HG02973 (cell line): ENCODE results near the gene FHOD3.
A peak's percentile ranks its signal among the peaks of the same experiment; 100 is the strongest.

ENCODE experiments used
- ATAC-seq: cut with Tn5 transposase; IDR thresholded peaks from one replicate; pipeline ENCODE4 v1.9.1; 2021; ENCODE audit warnings: moderate library complexity; ENCODE audit not compliant: unreplicated experiment

The FHOD3 gene

DNA sequence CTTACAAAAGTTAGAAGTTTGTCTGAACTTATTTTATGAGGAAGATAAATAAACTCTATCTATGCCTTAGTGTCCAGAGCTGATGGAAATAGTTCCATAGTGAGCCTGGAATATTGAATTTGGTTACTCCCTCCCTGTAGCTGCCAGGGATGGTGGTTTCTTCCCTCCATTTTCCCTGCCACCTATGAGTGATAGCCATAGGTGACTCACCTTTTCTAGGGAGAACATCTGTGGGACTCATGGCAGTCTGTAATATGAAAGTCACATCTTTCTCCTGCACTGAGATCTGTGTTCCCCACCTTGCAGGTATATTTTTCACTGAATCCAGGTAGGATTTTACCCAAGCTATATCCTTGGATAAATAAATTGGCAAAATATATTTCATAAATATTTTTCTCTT, 382.5 kb downstream of the FHOD3 start:
- no peak for ATAC-seq

DNA sequence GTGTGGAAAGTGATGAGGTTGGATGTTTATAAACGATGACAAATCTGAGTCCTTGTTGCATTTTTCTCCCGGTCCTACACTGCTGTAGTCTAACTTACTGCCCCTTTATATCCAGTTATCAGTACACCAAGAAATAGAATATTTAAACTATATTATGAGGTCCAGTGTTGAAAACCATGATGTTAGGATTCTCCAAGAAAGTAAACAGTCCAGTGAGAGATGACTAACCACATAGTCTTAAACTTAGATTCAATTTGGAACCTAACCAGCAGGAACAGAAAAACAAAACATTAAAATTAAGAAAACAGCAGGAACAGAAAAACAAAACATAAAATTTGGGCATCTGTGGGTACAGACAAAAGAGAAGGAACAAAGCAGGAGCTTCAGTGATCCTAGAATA, 388.1 kb downstream of the FHOD3 start:
- ATAC-seq: no peak

GRCh38 chr18:36688020-36688965, 390.8 kb downstream of the FHOD3 start:
- ATAC-seq: peak; percentile 69

DNA sequence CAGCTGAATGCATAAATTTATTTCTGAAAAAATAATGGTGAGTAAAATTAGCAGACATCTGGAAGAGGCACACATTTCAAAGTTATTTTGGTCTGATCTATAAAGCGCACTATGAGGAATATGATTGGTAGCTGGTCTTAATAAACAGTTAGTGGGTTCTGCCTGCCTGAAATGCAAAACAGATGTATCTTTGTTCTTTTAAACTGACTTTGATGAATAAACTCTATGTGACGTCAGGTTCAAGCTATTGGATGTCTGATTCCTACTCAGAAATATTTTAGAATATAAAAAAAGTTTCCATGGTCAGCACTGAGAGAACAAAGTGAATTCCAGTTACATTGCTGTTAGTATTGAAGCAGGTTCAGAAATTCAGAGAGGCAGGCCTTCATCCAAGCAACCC, 394.9 kb downstream of the FHOD3 start:
- ATAC-seq: no peak

- no peak for ATAC-seq
Measured at GRCh38 chr18:36692921-36693332, 395.4 kb downstream of the FHOD3 start.

- no peak for ATAC-seq
Measured at GRCh38 chr18:36693931-36694620, 396.6 kb downstream of the FHOD3 start.

DNA sequence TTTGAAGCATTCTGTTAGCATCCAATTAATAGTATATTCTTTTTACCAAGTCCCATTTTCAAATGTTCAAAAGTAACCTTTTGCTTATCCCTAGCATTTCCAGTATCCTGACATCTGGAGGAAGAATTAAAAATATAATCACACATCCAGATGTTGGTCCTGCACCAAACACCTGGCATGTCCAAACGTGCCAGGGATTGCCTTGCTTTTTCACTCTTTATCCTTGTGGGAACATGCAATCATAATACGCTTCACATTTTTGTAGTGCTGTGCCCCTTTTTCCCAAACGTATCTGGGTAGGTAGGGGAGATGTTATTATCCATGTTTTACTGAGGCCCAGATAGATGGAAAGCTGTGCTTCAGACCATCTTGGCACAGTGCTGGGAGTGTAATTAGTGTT, 398.3 kb downstream of the FHOD3 start:
- no peak for ATAC-seq

DNA sequence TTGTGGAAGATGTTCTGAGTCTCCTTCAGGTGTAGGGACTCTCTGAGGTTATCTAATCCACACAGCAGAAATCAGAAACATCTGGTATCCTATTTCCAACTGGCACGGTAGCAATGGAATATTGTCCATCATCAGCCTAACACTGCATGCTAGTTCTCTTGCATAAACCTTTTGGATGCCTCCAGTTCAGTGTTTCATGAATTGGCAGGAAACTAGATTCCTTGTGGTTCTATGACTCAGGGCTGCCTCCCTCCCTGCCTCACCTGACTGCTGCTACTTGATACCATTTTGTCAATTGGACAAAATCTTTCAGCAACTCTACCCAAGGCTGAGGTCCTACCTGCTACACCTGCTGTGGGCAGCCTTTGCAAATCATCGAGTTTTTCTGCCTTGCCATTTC, 400.4 kb downstream of the FHOD3 start:
- ATAC-seq: no peak

DNA sequence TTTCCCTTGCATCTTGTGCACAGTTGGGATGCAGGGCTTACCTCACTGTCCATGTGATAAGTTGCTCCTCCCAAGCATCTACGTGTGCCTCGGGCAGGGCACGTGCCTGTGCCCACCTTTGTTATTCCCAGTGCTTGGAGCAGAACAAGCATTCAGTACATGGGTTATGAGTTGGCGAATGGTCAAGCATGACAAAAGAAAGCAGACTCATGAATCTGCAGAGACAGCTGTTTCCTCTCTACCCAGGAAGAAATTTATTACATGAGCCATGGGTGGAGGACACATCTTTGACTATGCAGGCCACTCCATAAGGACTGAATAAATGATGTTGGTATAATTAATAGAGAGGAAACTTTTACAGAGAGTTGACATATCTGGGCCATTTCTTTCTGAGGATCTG, 403.4 kb downstream of the FHOD3 start:
- no peak for ATAC-seq

GRCh38 chr18:36702401-36703013, 405.0 kb downstream of the FHOD3 start:
- no peak for ATAC-seq

GRCh38 chr18:36704156-36704555, 406.6 kb downstream of the FHOD3 start:
- ATAC-seq: no peak

- ATAC-seq: no peak
Measured at GRCh38 chr18:36706134-36706881, 408.8 kb downstream of the FHOD3 start.

DNA sequence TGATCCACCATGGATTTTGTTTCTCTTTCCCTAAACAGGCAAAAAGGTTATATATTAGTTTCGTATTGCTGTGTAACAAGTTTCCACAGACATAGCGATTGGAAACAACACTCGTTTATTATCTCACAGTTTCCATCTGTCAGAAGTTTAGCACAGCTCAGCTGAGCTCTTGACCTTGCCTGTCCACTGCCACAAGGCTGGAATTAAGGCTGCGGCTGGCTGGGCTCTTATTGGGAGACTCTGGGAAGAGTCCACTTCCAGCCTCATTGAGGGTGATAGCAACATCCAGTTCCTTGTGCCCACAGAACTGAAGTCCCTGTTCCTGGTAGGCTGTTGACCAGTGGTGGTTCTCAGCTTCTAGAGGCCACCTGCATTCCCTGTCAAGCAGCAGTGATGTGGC, 410.9 kb downstream of the FHOD3 start:
- no peak for ATAC-seq

- no peak for ATAC-seq
Measured at GRCh38 chr18:36709315-36709714, 411.8 kb downstream of the FHOD3 start.

- no peak for ATAC-seq
Measured at GRCh38 chr18:36711014-36711725, 413.7 kb downstream of the FHOD3 start.

GRCh38 chr18:36711813-36712444, 414.4 kb downstream of the FHOD3 start:
- ATAC-seq: no peak

- no peak for ATAC-seq
Measured at GRCh38 chr18:36714476-36714875, 417.0 kb downstream of the FHOD3 start.

DNA sequence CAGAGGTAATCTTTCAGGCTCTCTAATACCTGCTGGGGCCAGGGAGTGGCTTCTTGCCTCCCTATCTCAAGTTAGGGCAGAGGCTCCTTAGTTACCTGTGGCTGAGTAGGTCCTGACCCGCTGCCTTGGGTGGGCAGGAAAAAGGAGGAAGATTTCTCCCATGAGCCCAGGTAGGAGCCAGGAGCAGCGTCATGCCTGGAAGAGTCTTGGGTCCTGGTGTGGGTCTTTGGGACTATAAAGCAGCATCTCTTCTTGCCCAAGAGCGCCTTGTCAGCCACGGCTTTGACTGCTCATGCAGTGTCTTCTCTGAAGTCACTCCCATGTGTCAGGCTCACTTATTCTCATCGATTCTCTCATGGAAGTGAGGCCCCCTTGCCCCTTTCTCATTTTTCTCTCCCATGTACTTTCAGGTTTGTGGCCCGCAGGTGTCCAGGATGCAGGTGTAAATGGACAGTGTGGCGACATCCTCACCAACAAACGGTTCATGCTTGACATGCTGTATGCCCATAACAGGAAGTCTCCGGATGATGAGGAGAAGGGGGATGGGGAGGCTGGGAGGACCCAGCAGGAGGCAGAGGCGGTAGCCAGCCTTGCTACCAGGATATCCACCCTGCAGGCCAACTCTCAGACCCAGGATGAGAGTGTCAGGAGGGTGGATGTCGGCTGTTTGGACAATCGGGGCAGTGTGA, 420.1 kb downstream of the FHOD3 start:
- no peak for ATAC-seq

DNA sequence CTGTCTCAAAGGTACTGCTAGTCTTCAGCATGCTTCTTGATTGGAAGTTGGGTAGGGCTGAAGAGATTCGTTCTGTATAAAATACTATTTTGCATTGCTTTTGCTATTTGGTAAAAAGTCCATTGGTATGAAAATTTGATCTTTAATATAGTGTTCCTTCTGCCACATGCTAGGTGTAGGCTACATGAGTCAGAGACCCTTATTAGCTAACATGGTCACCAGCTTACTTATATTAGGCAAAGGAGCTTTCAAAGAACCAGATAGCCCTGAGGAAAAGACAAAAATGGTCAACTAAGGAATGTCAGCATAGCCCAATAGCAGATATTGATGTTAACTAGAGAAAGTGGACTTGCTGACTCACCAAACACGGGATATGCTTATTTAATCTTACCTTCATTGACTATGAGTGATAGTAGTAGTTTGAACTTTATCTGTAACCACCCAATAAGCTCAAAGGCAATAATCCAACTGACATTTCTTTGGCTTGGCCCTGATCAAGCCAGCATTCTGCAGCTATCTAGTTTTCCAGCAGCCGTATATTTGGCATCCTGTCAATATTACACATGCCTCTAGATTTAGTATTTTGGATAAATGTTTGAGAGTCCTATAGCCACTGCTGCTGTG, 421.3 kb downstream of the FHOD3 start:
- ATAC-seq: no peak
